GM19025 (cell line): ENCODE results near the gene PDZRN3.

Source experiments
- ATAC-seq: cut with Tn5 transposase; IDR thresholded peaks from one replicate; pipeline ENCODE4 v1.9.1; 2021; ENCODE audit warnings: mild to moderate bottlenecking, low read depth, moderate library complexity; ENCODE audit not compliant: unreplicated experiment

The PDZRN3 gene

DNA sequence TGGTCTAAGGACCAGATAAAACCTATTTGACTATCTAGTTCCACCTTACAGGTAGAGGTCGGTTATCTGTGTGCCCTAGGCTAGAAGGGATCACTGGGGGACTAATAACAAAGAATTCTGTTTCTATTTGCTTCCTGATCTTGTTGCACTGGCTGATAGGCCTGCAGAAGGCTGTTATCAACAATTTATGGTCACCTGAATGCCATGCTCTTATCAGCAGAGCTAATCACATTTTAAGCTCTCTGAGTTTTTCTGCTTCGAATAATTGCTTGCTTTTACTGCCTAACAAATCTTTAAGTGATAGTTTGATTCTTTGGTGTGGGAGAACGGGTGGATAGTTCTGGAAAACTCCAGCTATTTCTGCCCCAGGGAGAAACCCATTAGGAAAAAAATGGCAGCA lies 263.1 kb downstream of the PDZRN3 start:
- no peak for ATAC-seq

DNA sequence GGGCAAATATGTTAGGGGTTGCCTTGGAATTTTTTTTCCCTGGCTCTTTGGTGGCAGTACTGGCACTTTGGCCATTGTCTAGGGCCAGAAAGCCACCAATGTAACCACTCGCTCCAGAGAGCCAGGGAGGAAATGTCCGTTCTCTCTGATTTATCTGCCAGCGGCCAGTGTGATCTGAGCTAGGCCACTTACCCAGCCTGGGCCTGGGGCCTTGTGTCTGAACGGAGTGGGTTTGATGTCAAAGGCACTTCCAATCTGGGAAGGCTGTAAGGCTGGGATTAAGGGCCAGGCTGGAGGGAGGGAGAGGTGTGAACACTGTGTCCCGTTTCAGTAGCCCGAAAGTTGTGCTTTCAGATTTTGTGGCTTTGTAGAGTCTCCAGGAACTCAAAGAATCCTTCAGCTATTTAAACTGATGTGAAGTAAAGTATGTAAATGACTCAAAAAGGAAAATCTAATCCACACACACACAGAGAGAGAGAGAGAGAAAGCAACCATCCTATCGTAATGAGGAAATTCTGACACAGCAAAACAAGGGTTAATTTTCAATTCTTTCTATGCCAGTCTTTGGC lies 271.0 kb downstream of the PDZRN3 start:
- ATAC-seq, result no peak

GRCh38 chr3:73352841-73353645 lies 271.7 kb downstream of the PDZRN3 start:
- no peak for ATAC-seq

DNA sequence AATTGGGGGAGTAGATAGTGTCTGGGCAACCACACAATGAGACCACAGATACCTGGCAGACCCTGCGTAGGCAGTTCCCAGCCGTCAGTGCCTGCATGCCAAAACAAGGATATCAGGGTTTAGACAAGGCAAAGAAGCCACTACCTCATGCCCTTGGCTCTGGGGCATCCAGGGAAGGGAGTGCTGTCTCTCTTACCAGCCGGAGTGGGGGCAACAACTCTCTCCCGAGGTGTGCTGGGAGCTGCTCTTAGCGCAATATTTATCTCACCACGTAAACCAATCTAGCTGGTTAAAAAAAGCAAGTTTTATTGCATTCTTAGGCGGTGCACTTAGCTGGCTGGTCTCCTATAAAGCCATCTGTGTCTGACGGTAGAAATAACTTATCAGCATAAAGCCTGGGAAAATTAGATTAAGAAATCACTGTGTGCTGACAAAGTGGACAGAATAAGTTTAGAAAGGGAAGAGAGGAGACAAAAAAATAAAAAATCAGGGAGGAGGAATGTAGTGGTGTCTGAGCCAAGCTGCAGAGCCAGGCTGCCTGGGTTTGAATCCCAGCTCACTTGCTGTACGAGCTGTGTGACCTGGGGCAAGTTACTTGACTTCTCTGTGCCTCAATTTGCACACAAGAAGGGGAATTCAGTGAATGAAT lies 273.2 kb downstream of the PDZRN3 start:
- no peak for ATAC-seq

GRCh38 chr3:73350996-73351395 lies 273.7 kb downstream of the PDZRN3 start:
- no peak for ATAC-seq

GRCh38 chr3:73349657-73350056 lies 275.1 kb downstream of the PDZRN3 start:
- no peak for ATAC-seq

DNA sequence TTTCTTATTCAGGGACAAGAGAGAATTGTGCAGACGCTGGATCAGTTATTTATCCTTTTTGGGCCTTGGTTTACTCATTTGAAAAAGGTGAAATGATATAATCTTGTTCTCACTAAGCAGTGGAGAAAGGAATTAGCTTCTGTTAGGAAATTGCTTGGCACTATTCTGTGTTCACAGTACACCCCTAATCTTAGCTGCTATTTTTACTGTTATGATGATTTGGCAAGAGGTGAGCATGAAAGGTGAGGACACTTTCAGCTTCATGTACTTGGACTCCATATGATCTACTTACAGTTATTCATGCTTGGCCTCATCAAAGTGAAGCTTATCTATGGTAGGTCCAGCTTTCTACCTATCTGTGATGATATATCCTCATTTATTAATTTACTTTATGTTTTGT lies 282.7 kb downstream of the PDZRN3 start:
- ATAC-seq, result no peak

DNA sequence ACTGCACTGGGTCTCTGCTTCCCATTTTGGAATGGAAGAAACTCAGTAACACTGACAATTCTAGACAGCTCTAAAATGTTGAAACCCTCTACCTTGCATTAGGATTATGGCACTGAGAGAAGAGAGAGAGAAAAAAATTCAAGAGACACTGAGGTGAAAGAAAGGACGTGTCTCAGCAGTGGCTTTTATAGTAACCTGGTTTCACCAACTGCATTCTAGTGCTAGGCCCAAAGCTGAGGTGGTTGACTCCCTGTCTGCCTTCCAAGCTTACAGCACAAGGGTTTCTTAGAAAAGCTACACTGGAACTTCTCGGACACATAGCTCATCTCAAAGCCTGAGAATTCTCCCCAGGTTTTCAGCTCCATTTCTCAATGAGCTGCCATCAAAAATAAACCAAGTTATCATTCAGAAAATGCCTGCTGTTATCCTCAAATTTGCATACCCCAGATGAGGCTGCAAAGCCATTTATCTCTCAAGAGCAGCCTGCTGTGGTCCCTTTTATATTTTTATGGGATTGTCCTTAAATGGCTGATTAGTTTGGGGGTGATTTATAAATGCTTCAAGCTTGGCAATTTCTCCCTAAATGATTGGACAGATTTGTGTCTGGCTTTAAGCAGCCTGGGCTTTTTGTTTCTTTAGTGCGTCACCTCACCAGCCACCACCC lies 283.3 kb downstream of the PDZRN3 start:
- no peak for ATAC-seq

GRCh38 chr3:73332558-73332957 lies 292.2 kb downstream of the PDZRN3 start:
- no peak for ATAC-seq
